ENCODE measurements around the gene GRK5. TPM values are rescaled to one million over a fixed set of nuclear protein-coding genes. Genes with fewer than 3 reads are reported as not detected.

GRK5 gene
- total and polyA plus RNA-seq, 9 of the 15 experiments (the other 6 are each of a cell fraction or from before 2014, with no cell fraction given), result 0.46 to 0.83 (median 0.67) TPM; not detected in 2

- FAIRE-seq, result no peak
- Histone ChIP-seq H3K4me3 (no peak overlapping the region), H3K9ac (ENCODE audit: insufficient read depth in 1 of 2, low read depth in 2 of 2, low read length in 2 of 2) (no peak overlapping the region), H3K27ac (ENCODE audit: extremely low read depth, low read depth, low read length) (no peak overlapping the region), H2AFZ (ENCODE audit: low read depth, low read length) (no peak overlapping the region), H3K36me3 (ENCODE audit: control insufficient read depth, insufficient read depth, low read length) (no peaks in the 10 kb centered on the region), H3K4me2 (ENCODE audit: insufficient read depth, low read length) (no peak overlapping the region), H4K20me1 (replicated peaks; ENCODE audit: control insufficient read depth, insufficient read depth, low read length) (no peaks in the 10 kb centered on the region), H3K27me3 (ENCODE audit: control insufficient read depth in 2 of 2, insufficient read depth in 2 of 2, low read length in 2 of 2) (peaks cover 0 to 53% of the 10 kb centered on the region in 2 experiments; a peak in 3 of 5 replicates), H3K9me3 (replicated peaks; ENCODE audit: control insufficient read depth, insufficient read depth, low read depth, low read length) (no peaks in the 10 kb centered on the region), H3K4me1 (replicated peaks in 1 of 2; ENCODE audit: control insufficient read depth in 2 of 2, insufficient read depth in 2 of 2, low read length in 2 of 2) (peaks cover 0 to 17% of the 10 kb centered on the region in 2 experiments; a peak in 2 of 5 replicates), H3K79me2 (ENCODE audit: control insufficient read depth, insufficient read depth, low read length) (no peaks in the 10 kb centered on the region), H3K9me1 (ENCODE audit: control insufficient read depth, insufficient read depth, low read length) (no peaks in the 10 kb centered on the region)
- 6% methylated on average over 7 of the region's 7 CpGs for WGBS (ENCODE audit: insufficient coverage, low coverage, missing lambda C conversion rate)
- ATAC-seq, result no peak
- BruUV-seq (replicated peaks), result no TSS peak
- in situ Hi-C loops (cut with MboI), result no loop called here
- DNase-seq (ENCODE audit: extremely low read depth in 1 of 4, low spot score in 3 of 4), result no peak
- ChIA-PET CTCF (ENCODE audit: low intra/inter-chr PET ratio) (no interaction called here), POLR2A (interaction anchor here (0.7 kb wide), 1 partner anchor 159 kb away, joined by 3 read pairs; no protein-coding TSS in a partner anchor)
- intact Hi-C loops (cut with micrococcal nuclease), result loop anchor here (5.0 to 10.0 kb wide), 2 partner anchors 97 to 150 kb away; partner anchors contain the start of genes RGS10 and TIAL1
- TF ChIP-seq ZNF830 (CRISPR knock-in tag; IDR thresholded peaks at IDR 0.05) (no peak), RBM14 (IDR thresholded peaks at IDR 0.05; ENCODE audit: borderline replicate concordance, insufficient read depth, low read depth, low read length) (no peak), NCOA6 (IDR thresholded peaks at IDR 0.05) (no peak), CLOCK (CRISPR knock-in tag; IDR thresholded peaks at IDR 0.05; ENCODE audit: borderline replicate concordance) (no peak), ZBTB17 (CRISPR knock-in tag; IDR thresholded peaks at IDR 0.05) (no peak), NR2C1 (IDR thresholded peaks at IDR 0.05) (no peak), NR2C1 (tag; IDR thresholded peaks at IDR 0.05) (no peak), NCOA1 (IDR thresholded peaks at IDR 0.05; ENCODE audit: low read depth) (no peak), KHSRP (IDR thresholded peaks at IDR 0.05) (no peak), JUNB (CRISPR knock-in tag; conservative IDR thresholded peaks at IDR 0.05) (no peak), NR0B1 (IDR thresholded peaks at IDR 0.05; ENCODE audit: partially characterized antibody) (no peak)
- TF ChIP-seq, protein P1, sequence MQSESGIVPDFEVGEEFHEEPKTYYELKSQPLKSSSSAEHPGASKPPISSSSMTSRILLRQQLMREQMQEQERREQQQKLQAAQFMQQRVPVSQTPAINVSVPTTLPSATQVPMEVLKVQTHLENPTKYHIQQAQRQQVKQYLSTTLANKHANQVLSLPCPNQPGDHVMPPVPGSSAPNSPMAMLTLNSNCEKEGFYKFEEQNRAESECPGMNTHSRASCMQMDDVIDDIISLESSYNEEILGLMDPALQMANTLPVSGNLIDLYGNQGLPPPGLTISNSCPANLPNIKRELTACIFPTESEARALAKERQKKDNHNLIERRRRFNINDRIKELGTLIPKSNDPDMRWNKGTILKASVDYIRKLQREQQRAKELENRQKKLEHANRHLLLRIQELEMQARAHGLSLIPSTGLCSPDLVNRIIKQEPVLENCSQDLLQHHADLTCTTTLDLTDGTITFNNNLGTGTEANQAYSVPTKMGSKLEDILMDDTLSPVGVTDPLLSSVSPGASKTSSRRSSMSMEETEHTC (IDR thresholded peaks at IDR 0.05), result no peak
- TF ChIP-seq, protein P2, sequence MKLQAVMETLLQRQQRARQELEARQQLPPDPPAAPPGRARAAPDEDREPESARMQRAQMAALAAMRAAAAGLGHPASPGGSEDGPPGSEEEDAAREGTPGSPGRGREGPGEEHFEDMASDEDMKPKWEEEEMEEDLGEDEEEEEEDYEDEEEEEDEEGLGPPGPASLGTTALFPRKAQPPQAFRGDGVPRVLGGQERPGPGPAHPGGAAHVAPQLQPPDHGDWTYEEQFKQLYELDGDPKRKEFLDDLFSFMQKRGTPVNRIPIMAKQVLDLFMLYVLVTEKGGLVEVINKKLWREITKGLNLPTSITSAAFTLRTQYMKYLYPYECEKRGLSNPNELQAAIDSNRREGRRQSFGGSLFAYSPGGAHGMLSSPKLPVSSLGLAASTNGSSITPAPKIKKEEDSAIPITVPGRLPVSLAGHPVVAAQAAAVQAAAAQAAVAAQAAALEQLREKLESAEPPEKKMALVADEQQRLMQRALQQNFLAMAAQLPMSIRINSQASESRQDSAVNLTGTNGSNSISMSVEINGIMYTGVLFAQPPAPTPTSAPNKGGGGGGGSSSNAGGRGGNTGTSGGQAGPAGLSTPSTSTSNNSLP (IDR thresholded peaks at IDR 0.05; ENCODE audit: borderline replicate concordance, low read depth, low read length), result no peak
Measured at GRCh38 chr10:119447421-119447820, 240.1 kb downstream of the GRK5 start.

Measured in K562 (cell line).